GM21576 (cell line): Measurements from ENCODE around the gene IFNL1.
"Not testable (repeated sequence)": the region's sequence is repeated elsewhere in the genome, so short reads cannot be mapped to it uniquely, and the experiment has no call there.

ENCODE experiments used
- ATAC-seq: cut with Tn5 transposase; IDR thresholded peaks from one replicate; pipeline ENCODE4 v1.9.1; 2021; ENCODE audit warnings: mild to moderate bottlenecking, moderate library complexity; ENCODE audit not compliant: unreplicated experiment

The IFNL1 gene

DNA sequence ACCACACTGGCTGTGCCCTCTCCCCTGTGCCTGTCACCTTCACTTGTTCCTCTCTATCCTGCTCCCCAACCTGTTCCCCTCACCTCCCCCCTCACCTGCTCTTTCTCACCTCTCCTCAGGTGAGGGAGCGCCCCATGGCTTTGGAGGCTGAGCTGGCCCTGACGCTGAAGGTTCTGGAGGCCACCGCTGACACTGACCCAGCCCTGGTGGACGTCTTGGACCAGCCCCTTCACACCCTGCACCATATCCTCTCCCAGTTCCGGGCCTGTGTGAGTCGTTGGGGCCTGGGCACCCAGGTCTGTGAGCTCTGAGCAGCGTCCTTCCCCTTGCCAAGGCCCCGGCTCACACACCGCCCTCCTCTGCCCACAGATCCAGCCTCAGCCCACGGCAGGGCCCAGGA, 26.8 kb upstream of the IFNL1 start:
- not testable (repeated sequence) for ATAC-seq

DNA sequence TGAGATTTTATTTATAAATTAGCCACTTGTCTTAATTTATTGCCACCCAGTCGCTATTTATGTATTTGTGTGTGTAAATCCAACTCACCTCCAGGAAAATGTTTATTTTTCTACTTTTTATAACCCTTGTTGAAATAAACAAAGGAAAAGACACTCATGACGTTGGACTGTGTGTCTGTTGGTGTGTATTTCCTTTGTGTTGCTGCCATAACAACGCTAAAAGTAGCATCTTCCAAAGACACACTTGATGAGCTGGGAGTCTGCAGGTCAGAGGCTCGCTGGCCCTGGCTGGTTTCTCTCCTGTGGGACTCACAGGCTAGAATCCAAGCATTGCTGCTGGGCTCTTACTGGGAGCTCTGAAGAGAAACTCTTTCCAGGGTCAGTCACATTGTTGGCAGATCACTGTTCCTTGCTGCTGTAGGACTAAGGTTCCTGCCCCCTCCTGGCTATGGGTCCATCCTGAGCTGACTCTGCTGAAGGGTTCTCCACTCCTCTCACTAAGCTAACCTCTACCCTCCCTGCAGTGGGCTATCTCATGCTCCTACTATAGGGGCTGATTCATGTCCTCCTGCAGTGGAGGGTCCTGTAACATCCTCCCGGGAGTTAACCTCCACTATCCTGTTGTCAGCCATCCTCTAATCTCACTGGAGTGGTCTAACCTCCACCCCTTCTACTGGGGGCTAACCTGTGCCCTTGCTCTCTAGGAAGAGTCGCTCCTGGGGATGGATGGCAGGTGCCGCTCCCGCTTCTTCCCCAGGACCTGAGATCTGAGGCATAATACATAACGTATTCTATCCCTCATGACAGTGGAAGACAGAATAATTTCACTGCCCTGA, 26.0 kb upstream of the IFNL1 start:
- ATAC-seq, result no peak

DNA sequence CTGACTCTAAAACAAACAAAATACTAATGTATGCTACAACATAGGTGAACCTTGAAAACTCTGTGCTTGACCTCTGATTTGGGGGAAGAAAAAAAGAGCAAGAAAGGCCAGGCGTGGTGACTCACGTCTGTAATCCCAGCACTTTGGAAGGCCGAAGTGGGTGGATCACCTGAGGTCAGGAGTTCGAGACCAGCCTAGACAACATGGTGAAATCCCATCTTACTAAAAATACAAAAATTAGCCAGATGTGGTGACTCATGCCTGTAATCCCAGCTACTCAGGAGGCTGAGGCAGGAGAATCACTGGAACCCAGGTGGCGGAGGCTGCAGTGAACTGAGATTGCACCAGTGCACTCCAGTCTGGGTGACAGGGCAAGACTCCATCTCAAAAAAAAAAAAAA, 22.3 kb upstream of the IFNL1 start:
- not testable (repeated sequence) for ATAC-seq

DNA sequence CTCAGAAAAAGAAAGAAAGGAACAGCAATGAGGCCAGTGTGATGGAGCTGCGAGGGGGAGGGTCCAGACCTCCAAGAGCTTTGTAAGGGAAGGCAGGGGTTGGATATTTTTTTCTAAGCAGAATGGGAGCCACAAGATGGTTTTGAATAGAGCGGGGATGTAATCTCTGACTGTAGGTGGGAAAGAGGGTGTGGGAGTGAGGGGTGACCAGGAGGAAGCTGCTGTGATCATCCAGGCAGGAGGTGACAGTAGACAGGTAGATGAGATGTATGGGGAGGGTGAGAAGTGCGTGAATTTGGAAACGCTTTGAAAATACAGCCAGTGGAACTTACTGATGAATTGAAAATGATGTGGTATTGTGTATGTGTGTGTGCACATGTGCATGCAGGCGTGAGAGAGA, 20.6 kb upstream of the IFNL1 start:
- no peak for ATAC-seq

DNA sequence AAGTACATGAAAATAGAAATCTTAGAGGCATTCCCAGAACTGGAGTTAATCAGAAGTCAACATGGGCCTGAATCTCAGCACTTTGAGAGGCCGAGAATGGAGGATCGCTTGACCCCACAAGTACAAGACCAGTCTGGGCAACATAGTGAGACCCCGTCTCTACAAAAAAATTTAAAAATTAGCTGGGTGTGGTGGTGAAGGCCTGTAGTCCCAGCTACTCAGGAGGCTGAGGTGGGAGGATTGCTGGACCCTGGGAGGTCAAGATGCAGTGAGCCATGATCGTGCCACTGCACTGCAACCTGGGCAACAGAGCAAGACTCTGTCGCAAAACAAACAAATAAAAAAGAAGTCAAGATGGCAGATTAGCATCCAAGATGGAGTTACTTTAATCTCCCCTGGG, 19.5 kb upstream of the IFNL1 start:
- no peak for ATAC-seq

- ATAC-seq, result no peak
These were observed 18.6 kb upstream of the IFNL1 start for GRCh38 chr19:39277598-39277997.

- no peak for ATAC-seq
These were observed 14.2 kb upstream of the IFNL1 start for GRCh38 chr19:39282021-39282420.

GRCh38 chr19:39284032-39284431, 12.2 kb upstream of the IFNL1 start:
- no peak for ATAC-seq

DNA sequence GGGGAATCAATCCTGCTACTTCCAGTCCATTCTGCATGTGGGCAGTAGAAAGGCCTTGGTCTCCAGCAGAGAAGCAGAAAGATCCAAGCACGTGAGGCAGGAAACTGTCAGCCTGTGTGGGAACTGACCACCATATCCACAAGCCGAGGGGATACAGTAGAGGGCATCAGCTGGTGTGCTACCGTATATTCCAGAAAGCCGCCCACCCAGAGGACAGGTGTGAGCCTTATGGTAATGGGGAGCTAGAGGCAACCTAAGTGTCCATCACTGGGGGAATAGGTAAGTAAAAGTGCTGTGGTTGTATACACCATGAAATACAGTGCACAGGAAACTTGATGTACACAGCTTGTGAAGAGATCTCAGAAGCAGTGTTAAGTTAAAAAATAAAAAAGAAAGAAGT, 2.8 kb upstream of the IFNL1 start:
- ATAC-seq, result no peak

- no peak for ATAC-seq
These were observed 699 bp downstream of the IFNL1 start for GRCh38 chr19:39296906-39297305.

- no peak for ATAC-seq
These were observed 1.9 kb downstream of the IFNL1 start for GRCh38 chr19:39297931-39298634.

DNA sequence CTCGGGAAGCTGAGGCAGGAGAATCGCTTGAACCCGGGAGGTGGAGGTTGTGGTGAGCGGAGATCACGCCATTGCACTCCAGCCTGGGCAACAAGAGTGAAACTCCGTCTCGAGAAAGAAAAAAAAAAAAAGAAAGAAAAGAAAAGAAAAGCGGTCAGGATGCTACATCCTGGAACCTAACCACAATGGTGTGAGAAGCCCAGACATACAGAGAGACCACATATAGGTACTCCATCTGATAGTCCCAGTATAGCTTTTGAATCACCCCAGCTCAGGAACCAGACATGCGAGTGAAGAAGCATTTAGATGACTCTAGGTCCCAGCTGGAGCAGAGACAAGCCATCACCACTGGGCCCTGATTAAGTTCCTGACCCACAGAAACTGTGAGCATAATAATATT, 3.2 kb downstream of the IFNL1 start:
- ATAC-seq, result no peak

- ATAC-seq, result no peak
These were observed 3.6 kb downstream of the IFNL1 start for GRCh38 chr19:39299832-39300231.

GRCh38 chr19:39301021-39301420, 4.8 kb downstream of the IFNL1 start:
- no peak for ATAC-seq

DNA sequence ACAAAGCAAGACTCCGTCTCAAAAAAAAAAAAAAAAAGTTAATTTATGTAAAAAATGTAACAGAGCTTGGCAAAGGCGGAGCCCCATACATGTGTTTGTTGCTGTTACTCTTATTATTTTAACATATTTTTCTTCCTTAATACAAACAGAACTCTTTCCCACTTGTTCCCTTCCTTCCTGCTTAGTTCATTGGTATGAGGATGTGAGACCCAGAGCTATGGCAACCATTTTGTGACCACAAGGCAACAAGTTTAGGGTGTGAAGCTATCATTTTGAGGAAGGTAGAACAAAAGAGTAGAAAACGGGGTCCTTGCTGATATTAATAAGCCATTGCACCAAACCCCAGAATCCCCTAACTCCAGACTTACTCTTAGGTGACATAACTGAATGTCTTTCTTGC, 5.4 kb downstream of the IFNL1 start:
- no peak for ATAC-seq

DNA sequence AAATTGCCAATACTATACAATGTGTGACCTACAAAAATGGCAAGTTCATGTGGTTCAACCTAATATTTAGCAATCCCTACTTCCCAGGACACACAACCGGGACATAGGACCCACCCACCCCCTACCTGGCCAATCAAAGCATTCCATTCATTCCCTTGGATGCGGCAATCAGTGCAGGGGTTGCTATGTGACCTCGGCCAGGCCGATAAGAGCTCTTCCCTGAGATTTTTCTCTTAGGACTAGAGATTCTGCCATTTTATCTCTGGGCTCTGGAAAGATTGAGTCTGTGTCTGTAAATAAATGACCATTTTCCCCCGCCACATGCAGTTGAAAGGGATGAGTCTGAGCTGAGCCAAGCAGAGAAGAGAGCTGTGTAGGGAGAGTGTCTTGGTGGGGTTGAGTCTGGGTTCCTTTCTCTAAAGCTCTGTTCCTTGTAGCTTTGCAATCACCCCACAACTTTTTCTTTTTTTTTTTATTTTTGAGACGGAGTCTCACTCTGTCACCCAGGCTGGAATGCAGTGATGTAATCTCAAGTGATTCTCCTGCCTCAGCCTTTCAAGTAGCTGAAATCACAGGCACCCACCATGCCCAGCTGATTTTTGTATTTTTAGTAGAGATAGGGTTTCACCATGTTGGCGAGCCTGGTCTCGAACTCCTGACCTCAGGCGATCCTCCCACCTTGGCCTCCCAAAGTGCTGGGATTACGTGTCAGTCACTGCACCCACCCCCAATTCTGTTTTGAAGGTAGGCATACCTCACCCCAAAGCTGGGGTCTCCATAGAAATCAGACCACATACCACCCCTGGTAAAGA, 7.4 kb downstream of the IFNL1 start:
- no peak for ATAC-seq

DNA sequence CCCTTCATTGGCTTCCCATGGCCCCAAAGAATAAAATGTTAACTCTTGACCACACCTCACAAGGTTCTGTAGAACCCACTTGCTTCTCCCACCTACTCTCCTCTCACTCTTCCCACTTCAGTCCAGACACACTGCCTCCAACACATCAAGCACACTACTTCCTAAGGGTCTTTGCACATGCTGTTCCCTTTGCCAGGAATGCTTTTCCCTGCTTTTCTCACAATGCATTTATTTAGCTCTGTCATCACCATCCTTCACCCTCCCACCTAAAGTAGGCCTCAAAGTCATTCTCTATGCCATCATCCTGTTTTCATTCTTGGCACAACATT, 7.9 kb downstream of the IFNL1 start:
- ATAC-seq, result no peak

GRCh38 chr19:39304701-39305571, 8.7 kb downstream of the IFNL1 start:
- no peak for ATAC-seq

- no peak for ATAC-seq
These were observed 9.9 kb downstream of the IFNL1 start for GRCh38 chr19:39306075-39306474.

DNA sequence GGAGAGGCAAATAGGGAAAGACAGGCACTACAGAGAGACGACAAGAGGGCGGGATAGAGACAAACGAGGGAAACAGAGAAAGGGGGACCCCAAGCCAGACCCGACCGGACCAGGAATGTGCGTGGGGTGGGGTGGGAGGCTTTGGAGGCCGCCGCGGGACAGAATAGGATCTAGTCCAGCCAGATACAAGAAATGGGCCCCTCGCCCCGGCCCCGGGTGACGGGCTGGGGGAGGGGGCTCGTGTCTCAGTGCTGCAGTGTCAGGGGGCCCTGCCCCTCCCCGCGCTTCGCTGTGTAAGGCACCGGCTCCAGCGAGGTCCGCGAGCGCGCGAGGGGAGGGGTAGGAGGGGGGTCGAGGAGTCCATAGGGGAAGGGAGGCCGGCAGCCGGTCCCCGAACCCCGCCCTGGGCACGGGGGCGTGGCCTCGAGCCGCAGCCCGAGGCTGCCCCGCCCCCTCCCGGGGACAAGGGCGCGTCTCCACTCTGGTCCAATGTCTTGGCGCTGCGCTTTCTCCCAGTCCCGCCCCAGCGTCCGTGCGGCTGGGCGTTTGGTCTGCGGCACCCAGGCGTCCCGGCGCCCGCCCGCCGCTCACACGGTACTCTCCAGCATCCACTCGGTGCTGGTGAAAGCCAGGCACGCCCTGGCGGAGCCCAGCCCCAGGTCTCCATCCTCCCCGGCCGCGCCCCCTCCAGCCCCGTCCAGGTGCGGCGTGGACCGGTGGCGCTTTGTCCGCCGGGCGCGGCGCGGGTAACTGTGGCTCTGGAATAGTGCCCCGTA, 11.0 kb downstream of the IFNL1 start:
- ATAC-seq, result no peak
